ENCODE results near the gene RAB25. TPM values are rescaled to one million over a fixed set of nuclear protein-coding genes. Genes with fewer than 3 reads are reported as not detected.

The RAB25 gene
- total and polyA plus RNA-seq, 2 of the 13 experiments (the other 11 are each of a cell fraction or from before 2014, with no cell fraction given): 0.20 to 0.22 TPM

DNA sequence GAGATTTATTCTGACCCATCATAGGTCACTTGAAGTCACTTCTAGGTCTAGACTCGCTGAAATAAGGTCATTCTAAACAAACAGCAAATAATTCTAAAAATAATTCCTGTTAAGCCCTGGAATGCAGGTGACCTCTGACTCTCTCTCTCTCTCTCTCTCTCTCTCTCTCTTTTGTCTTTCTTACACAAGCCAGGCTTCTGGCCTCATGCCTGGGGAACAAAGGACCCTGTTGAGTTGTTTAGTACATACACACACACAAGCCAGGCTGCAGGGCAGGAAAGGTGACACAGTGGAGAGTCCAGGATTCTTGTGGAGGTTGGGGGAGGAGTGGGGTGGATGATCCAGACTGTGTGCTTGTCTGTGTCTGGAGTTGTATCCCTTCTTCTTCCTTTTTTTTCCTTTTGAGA, 25.3 kb downstream of the RAB25 start (continued):
- TF ChIP-seq ZNF564 (CRISPR knock-in tag; IDR thresholded peaks at IDR 0.05) (peak; percentile 57; the same call in 1 of the 2 replicates), CCDC6 (CRISPR knock-in tag; IDR thresholded peaks at IDR 0.05) (peak; percentile 64; the same call in 1 of the 2 replicates), ZNF557 (CRISPR knock-in tag; IDR thresholded peaks at IDR 0.05) (0 out of 2 replicates have a peak, but pooled peaks have one; percentile 50), ZNF296 (CRISPR knock-in tag; conservative IDR thresholded peaks at IDR 0.05) (no peak), CEBPB (IDR thresholded peaks at IDR 0.05; ENCODE audit: borderline replicate concordance, low read depth, low read length) (peak; percentile 72), MTA1 (CRISPR knock-in tag; IDR thresholded peaks at IDR 0.05; ENCODE audit: borderline replicate concordance) (no peak; the same call in 1 of the 2 replicates), TBL1XR1 (IDR thresholded peaks at IDR 0.05; ENCODE audit: borderline replicate concordance, low read length, partially characterized antibody) (peak; percentile 99), REL (CRISPR knock-in tag; conservative IDR thresholded peaks at IDR 0.05) (no peak), ZNF589 (CRISPR knock-in tag; conservative IDR thresholded peaks at IDR 0.05) (no peak), ZNF7 (CRISPR knock-in tag; IDR thresholded peaks at IDR 0.05) (no peak), DNMT1 (CRISPR knock-in tag; IDR thresholded peaks at IDR 0.05) (no peak), NR2C2 (CRISPR knock-in tag; IDR thresholded peaks at IDR 0.05; ENCODE audit: borderline replicate concordance) (peak; percentile 95), RORA (CRISPR knock-in tag; IDR thresholded peaks at IDR 0.05) (0 out of 2 replicates have a peak, but pooled peaks have one; percentile 29), ZMYM2 (CRISPR knock-in tag; IDR thresholded peaks at IDR 0.05) (no peak), HMG20A (CRISPR knock-in tag; IDR thresholded peaks at IDR 0.05; ENCODE audit: borderline replicate concordance) (peak; percentile 95)
- TF ChIP-seq, protein P1, sequence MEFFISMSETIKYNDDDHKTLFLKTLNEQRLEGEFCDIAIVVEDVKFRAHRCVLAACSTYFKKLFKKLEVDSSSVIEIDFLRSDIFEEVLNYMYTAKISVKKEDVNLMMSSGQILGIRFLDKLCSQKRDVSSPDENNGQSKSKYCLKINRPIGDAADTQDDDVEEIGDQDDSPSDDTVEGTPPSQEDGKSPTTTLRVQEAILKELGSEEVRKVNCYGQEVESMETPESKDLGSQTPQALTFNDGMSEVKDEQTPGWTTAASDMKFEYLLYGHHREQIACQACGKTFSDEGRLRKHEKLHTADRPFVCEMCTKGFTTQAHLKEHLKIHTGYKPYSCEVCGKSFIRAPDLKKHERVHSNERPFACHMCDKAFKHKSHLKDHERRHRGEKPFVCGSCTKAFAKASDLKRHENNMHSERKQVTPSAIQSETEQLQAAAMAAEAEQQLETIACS (CRISPR knock-in tag; IDR thresholded peaks at IDR 0.05): no peak
- TF ChIP-seq, protein P2, sequence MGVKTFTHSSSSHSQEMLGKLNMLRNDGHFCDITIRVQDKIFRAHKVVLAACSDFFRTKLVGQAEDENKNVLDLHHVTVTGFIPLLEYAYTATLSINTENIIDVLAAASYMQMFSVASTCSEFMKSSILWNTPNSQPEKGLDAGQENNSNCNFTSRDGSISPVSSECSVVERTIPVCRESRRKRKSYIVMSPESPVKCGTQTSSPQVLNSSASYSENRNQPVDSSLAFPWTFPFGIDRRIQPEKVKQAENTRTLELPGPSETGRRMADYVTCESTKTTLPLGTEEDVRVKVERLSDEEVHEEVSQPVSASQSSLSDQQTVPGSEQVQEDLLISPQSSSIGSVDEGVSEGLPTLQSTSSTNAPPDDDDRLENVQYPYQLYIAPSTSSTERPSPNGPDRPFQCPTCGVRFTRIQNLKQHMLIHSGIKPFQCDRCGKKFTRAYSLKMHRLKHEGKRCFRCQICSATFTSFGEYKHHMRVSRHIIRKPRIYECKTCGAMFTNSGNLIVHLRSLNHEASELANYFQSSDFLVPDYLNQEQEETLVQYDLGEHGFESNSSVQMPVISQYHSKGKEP (CRISPR knock-in tag; IDR thresholded peaks at IDR 0.05): no peak
- TF ChIP-seq, protein P3, sequence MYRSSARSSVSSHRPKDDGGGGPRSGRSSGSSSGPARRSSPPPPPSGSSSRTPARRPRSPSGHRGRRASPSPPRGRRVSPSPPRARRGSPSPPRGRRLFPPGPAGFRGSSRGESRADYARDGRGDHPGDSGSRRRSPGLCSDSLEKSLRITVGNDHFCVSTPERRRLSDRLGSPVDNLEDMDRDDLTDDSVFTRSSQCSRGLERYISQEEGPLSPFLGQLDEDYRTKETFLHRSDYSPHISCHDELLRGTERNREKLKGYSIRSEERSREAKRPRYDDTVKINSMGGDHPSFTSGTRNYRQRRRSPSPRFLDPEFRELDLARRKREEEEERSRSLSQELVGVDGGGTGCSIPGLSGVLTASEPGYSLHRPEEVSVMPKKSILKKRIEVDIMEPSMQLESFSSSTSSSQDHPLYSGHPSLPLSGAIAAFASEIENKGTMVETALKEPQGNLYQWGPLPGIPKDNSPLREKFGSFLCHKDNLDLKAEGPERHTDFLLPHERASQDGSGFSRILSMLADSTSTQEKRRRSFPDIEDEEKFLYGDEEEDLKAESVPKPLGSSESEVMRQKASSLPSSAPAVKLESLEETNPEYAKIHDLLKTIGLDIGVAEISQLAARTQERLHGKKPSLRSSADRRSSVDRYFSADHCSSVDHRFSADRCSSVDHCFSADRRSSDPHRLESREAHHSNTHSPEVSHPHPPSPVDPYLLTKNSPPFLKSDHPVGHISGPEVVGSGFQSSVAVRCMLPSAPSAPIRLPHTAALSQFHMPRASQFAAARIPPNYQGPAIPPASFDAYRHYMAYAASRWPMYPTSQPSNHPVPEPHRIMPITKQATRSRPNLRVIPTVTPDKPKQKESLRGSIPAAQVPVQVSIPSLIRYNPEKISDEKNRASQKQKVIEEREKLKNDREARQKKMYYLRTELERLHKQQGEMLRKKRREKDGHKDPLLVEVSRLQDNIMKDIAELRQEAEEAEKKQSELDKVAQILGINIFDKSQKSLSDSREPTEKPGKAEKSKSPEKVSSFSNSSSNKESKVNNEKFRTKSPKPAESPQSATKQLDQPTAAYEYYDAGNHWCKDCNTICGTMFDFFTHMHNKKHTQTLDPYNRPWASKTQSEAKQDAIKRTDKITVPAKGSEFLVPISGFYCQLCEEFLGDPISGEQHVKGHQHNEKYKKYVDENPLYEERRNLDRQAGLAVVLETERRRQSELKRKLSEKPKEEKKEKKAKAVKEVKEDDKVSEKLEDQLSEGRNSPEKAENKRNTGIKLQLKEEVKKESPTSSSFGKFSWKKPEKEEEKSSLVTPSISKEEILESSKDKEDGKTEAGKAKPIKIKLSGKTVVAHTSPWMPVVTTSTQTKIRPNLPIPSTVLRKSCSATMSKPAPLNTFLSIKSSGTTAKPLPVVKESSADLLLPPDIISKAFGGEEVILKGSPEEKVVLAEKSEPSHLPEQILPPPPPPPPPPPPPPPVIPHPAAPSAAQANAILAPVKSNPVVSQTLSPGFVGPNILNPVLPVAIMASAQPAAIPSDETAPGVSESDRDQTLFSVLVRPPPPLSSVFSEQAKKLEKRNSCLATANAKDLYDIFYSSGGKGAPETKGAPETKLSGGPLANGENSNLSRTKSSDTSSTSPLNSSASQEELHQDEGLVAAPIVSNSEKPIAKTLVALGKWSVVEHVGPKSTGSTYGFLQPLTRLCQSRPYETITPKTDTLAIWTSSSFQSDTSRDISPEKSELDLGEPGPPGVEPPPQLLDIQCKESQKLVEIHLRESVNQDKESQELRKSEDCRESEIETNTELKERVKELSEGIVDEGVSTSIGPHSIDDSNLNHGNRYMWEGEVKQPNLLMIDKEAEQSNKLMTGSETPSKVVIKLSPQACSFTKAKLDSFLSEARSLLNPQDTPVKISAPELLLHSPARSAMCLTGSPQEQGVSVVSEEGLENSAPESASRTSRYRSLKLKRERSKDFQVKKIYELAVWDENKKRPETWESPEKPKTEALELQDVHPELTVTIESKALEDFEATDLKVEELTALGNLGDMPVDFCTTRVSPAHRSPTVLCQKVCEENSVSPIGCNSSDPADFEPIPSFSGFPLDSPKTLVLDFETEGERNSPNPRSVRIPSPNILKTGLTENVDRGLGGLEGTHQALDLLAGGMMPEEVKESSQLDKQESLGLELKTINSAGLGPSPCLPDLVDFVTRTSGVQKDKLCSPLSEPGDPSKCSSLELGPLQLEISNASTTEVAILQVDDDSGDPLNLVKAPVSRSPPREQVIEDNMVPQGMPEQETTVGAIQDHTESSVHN (CRISPR knock-in tag; IDR thresholded peaks at IDR 0.05): no peak
- TF ChIP-seq, protein P4, sequence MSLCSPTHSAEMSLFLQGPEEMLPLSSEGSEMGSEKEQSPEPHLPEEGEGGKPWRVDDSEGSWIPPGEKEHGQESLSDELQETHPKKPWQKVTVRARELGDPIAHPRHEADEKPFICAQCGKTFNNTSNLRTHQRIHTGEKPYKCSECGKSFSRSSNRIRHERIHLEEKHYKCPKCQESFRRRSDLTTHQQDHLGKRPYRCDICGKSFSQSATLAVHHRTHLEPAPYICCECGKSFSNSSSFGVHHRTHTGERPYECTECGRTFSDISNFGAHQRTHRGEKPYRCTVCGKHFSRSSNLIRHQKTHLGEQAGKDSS (CRISPR knock-in tag; IDR thresholded peaks at IDR 0.05; ENCODE audit: borderline replicate concordance, low read depth): peak; percentile 50; the same call in 1 of the 2 replicates
